Measurements from ENCODE around the gene CFAP69.

DNA sequence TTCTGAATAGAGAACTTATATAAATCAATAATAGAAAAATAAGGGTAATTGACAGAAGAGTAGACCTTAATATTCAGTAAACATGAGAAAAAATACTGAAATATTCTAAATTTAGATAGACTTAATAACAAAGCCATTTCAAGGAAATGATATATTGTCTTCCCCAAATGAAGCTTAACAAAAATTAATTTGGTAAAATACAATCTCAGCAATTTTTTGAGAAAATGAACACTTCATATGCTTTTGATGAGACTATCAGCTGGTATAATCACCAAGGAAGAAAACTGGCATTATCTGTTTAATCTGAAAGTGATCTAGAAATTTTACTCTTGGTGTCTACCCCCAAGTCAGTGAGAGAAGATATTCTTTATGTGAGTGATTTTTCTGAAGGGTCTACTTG is 77.9 kb downstream of the CFAP69 start:
- no peak for TF ChIP-seq POLR2AphosphoS5 (IDR thresholded peaks at IDR 0.05; ENCODE audit: low read depth, low read length)
- TF ChIP-seq POLR2A (IDR thresholded peaks at IDR 0.05; ENCODE audit: low read depth, low read length): no peak

All from GM12891 (cell line).